GM19324 (cell line): ENCODE measurements around the gene PACRG.

Source experiments
- ATAC-seq: cut with Tn5 transposase; IDR thresholded peaks from one replicate; pipeline ENCODE4 v1.9.1; 2021; ENCODE audit warnings: mild to moderate bottlenecking, moderate library complexity; ENCODE audit not compliant: unreplicated experiment, low FRiP score

The PACRG gene

GRCh38 chr6:163226836-163227485, 499.2 kb downstream of the PACRG start:
- no peak for ATAC-seq

- no peak for ATAC-seq
These were observed 500.3 kb downstream of the PACRG start for GRCh38 chr6:163228041-163228440.

GRCh38 chr6:163229050-163229449, 501.3 kb downstream of the PACRG start:
- no peak for ATAC-seq

- ATAC-seq, result no peak
These were observed 503.1 kb downstream of the PACRG start for GRCh38 chr6:163230901-163231300.

GRCh38 chr6:163231356-163232014, 503.7 kb downstream of the PACRG start:
- ATAC-seq, result no peak

GRCh38 chr6:163232015-163232523, 504.3 kb downstream of the PACRG start:
- ATAC-seq, result no peak

- ATAC-seq, result no peak
These were observed 504.9 kb downstream of the PACRG start for GRCh38 chr6:163232649-163233048.

- no peak for ATAC-seq
These were observed 509.3 kb downstream of the PACRG start for GRCh38 chr6:163237110-163237509.

- ATAC-seq, result no peak
These were observed 512.0 kb downstream of the PACRG start for GRCh38 chr6:163239572-163240340.

GRCh38 chr6:163240556-163240955, 512.8 kb downstream of the PACRG start:
- ATAC-seq, result no peak

- no peak for ATAC-seq
These were observed 513.9 kb downstream of the PACRG start for GRCh38 chr6:163241683-163242082.

- no peak for ATAC-seq
These were observed 515.3 kb downstream of the PACRG start for GRCh38 chr6:163243083-163243482.

GRCh38 chr6:163243692-163244589, 516.2 kb downstream of the PACRG start:
- no peak for ATAC-seq

GRCh38 chr6:163248051-163248450, 520.3 kb downstream of the PACRG start:
- no peak for ATAC-seq

GRCh38 chr6:163249651-163250101, 521.9 kb downstream of the PACRG start:
- ATAC-seq, result no peak

- ATAC-seq, result no peak
These were observed 522.3 kb downstream of the PACRG start for GRCh38 chr6:163250116-163250515.

- ATAC-seq, result no peak
These were observed 524.4 kb downstream of the PACRG start for GRCh38 chr6:163252061-163252591.

- ATAC-seq, result no peak
These were observed 525.9 kb downstream of the PACRG start for GRCh38 chr6:163253556-163254213.

- ATAC-seq, result no peak
These were observed 526.6 kb downstream of the PACRG start for GRCh38 chr6:163254341-163254835.
